Transverse colon (tissue), 3 donors: ENCODE measurements around the gene HDGFL2.

Source experiments
- POLR2A ChIP-seq: fragments of 450-650 bp; IDR thresholded peaks from one replicate; pipeline ENCODE4 v1.6.1; 2016; ENCODE audit warnings: antibody characterized with exemption, mild to moderate bottlenecking, moderate library complexity
- TF ChIP-seq, protein P1 (sequence below), 5 experiments: fragments of 200-600 bp in 3 of 5; fragments of 450-650 bp in 2 of 5; sonication (generic) in 3 of 5; IDR thresholded peaks; 1 replicate in 2 of 5; 2 replicates in 3 of 5; pipeline ENCODE4 v1.5.1; 2016 to 2017; ENCODE audit warnings: antibody characterized with exemption in 5 of 5, inconsistent platforms in 3 of 5, mild to moderate bottlenecking in 2 of 5, moderate library complexity in 1 of 5

DNA sequence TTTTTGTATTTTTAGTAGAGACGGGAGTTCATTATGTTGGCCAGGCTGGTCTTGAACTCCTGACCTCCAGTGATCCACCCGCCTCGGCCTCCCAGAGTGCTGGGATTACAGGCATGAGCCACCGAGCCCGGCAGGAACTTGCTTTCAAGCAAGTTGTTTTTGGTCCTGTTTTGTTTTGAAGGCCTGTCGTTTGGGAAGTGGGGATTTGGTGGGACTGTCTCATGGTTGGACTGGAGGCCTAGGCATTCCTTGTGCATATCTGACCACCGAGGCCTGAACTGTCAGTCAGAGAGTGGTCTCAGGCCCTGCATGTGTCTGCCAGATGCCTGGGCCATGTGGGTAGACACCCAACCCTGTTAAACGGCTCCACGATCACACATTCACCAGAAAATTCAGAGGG lies 40.8 kb upstream of the HDGFL2 start:
- TF ChIP-seq, protein P1, sequence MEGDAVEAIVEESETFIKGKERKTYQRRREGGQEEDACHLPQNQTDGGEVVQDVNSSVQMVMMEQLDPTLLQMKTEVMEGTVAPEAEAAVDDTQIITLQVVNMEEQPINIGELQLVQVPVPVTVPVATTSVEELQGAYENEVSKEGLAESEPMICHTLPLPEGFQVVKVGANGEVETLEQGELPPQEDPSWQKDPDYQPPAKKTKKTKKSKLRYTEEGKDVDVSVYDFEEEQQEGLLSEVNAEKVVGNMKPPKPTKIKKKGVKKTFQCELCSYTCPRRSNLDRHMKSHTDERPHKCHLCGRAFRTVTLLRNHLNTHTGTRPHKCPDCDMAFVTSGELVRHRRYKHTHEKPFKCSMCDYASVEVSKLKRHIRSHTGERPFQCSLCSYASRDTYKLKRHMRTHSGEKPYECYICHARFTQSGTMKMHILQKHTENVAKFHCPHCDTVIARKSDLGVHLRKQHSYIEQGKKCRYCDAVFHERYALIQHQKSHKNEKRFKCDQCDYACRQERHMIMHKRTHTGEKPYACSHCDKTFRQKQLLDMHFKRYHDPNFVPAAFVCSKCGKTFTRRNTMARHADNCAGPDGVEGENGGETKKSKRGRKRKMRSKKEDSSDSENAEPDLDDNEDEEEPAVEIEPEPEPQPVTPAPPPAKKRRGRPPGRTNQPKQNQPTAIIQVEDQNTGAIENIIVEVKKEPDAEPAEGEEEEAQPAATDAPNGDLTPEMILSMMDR (IDR thresholded peaks at IDR 0.05) = no peak
- no peak for TF ChIP-seq POLR2A
